ENCODE measurements around the gene FADS1.

Gene FADS1

GRCh38 chr11:61775106-61775505 is 41.7 kb downstream of the FADS1 start (continued):
- TF ChIP-seq PATZ1 (CRISPR knock-in tag; IDR thresholded peaks at IDR 0.05; ENCODE audit: borderline replicate concordance), result no peak
- TF ChIP-seq ZC3H10 (CRISPR knock-in tag; IDR thresholded peaks at IDR 0.05), result no peak
- TF ChIP-seq ESRRG (CRISPR knock-in tag; IDR thresholded peaks at IDR 0.05), result no peak
- no peak for TF ChIP-seq ZNF8 (CRISPR knock-in tag; IDR thresholded peaks at IDR 0.05)
- no peak for TF ChIP-seq ZNF70 (CRISPR knock-in tag; IDR thresholded peaks at IDR 0.05)

GRCh38 chr11:61774411-61774810 is 42.4 kb downstream of the FADS1 start:
- no peak for ATAC-seq
- TF ChIP-seq TCF4 (CRISPR knock-in tag; IDR thresholded peaks at IDR 0.05; ENCODE audit: borderline replicate concordance) (no peak), BACH2 (CRISPR knock-in tag; IDR thresholded peaks at IDR 0.05; ENCODE audit: borderline replicate concordance) (no peak), ESRRG (CRISPR knock-in tag; IDR thresholded peaks at IDR 0.05) (no peak), ZC3H10 (CRISPR knock-in tag; IDR thresholded peaks at IDR 0.05) (no peak), RARB (CRISPR knock-in tag; IDR thresholded peaks at IDR 0.05) (no peak), TOX (CRISPR knock-in tag; IDR thresholded peaks at IDR 0.05; ENCODE audit: borderline replicate concordance) (no peak), ZNF70 (CRISPR knock-in tag; IDR thresholded peaks at IDR 0.05) (no peak), TSHZ2 (CRISPR knock-in tag; IDR thresholded peaks at IDR 0.05) (no peak), OSR1 (CRISPR knock-in tag; IDR thresholded peaks at IDR 0.05) (no peak), POU6F1 (CRISPR knock-in tag; IDR thresholded peaks at IDR 0.05; ENCODE audit: borderline replicate concordance, low read depth) (no peak), ZFP30 (CRISPR knock-in tag; IDR thresholded peaks at IDR 0.05) (no peak), GLIS3 (CRISPR knock-in tag; IDR thresholded peaks at IDR 0.05) (no peak), ZNF8 (CRISPR knock-in tag; IDR thresholded peaks at IDR 0.05) (no peak)
- TF ChIP-seq, protein P1, sequence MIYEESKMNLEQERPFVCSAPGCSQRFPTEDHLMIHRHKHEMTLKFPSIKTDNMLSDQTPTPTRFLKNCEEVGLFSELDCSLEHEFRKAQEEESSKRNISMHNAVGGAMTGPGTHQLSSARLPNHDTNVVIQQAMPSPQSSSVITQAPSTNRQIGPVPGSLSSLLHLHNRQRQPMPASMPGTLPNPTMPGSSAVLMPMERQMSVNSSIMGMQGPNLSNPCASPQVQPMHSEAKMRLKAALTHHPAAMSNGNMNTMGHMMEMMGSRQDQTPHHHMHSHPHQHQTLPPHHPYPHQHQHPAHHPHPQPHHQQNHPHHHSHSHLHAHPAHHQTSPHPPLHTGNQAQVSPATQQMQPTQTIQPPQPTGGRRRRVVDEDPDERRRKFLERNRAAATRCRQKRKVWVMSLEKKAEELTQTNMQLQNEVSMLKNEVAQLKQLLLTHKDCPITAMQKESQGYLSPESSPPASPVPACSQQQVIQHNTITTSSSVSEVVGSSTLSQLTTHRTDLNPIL (CRISPR knock-in tag; IDR thresholded peaks at IDR 0.05; ENCODE audit: low read depth), result no peak

DNA sequence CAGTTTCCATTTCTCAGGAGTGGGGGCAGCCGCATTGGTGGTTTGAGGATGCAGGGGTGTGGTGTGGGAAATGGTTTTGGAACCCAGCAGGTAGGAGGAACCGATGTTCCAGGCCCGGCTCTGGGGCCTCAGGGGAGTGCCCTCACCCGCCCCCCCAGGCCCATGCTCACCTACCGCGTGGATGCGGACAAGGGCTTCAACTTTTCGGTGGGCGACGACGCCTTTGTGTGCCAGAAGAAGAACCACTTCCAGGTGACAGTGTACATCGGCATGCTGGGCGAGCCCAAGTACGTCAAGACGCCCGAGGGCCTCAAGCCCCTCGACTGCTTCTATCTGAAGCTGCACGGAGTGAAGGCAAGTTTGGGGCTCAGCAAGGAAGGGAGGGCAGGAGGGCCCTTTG is 43.0 kb downstream of the FADS1 start:
- no peak for ATAC-seq
- TF ChIP-seq ZNF565 (CRISPR knock-in tag; conservative IDR thresholded peaks at IDR 0.05; ENCODE audit: low read depth) (no peak), POU6F1 (CRISPR knock-in tag; IDR thresholded peaks at IDR 0.05; ENCODE audit: borderline replicate concordance, low read depth) (no peak), TCF4 (CRISPR knock-in tag; IDR thresholded peaks at IDR 0.05; ENCODE audit: borderline replicate concordance) (no peak), ZNF8 (CRISPR knock-in tag; IDR thresholded peaks at IDR 0.05) (no peak), CSRNP3 (CRISPR knock-in tag; IDR thresholded peaks at IDR 0.05) (no peak), CSDC2 (CRISPR knock-in tag; IDR thresholded peaks at IDR 0.05) (no peak), OSR1 (CRISPR knock-in tag; IDR thresholded peaks at IDR 0.05) (no peak), ZFP30 (CRISPR knock-in tag; IDR thresholded peaks at IDR 0.05) (no peak), ARNTL (CRISPR knock-in tag; IDR thresholded peaks at IDR 0.05; ENCODE audit: borderline replicate concordance, low read depth) (no peak), ZC3H10 (CRISPR knock-in tag; IDR thresholded peaks at IDR 0.05) (no peak), GLIS3 (CRISPR knock-in tag; IDR thresholded peaks at IDR 0.05) (no peak), BACH2 (CRISPR knock-in tag; IDR thresholded peaks at IDR 0.05; ENCODE audit: borderline replicate concordance) (no peak), PPARA (CRISPR knock-in tag; IDR thresholded peaks at IDR 0.05; ENCODE audit: borderline replicate concordance) (no peak), SNAI2 (CRISPR knock-in tag; IDR thresholded peaks at IDR 0.05) (no peak), PATZ1 (CRISPR knock-in tag; IDR thresholded peaks at IDR 0.05; ENCODE audit: borderline replicate concordance) (no peak), RARB (CRISPR knock-in tag; IDR thresholded peaks at IDR 0.05) (no peak)

Data from SK-N-SH treated with all-trans-retinoic acid at 6 μM for 48 hours (cell line).